ENCODE measurements around the gene PTCD1. TPM values are rescaled to one million over a fixed set of nuclear protein-coding genes. Genes with fewer than 3 reads are reported as not detected.

PTCD1 gene
- total RNA-seq, 1 donor from 2014 or later: 8.4 TPM

- no peak for ATAC-seq (ENCODE audit: low read depth)
- H3K4me3 Mint-ChIP-seq: peak overlapping the region; percentile 100
- peaks cover 43% of the 10 kb centered on the region for H3K4me1 Mint-ChIP-seq
- intact Hi-C loops (cut with micrococcal nuclease): no loop called here
- ChIA-PET POLR2A (interaction anchor here (5.0 kb wide), 1 partner anchor 32 kb away, joined by 189 read pairs; the partner anchor contains the start of gene ARPC1B), CTCF (no interaction called here)
- TF ChIP-seq, protein P1, sequence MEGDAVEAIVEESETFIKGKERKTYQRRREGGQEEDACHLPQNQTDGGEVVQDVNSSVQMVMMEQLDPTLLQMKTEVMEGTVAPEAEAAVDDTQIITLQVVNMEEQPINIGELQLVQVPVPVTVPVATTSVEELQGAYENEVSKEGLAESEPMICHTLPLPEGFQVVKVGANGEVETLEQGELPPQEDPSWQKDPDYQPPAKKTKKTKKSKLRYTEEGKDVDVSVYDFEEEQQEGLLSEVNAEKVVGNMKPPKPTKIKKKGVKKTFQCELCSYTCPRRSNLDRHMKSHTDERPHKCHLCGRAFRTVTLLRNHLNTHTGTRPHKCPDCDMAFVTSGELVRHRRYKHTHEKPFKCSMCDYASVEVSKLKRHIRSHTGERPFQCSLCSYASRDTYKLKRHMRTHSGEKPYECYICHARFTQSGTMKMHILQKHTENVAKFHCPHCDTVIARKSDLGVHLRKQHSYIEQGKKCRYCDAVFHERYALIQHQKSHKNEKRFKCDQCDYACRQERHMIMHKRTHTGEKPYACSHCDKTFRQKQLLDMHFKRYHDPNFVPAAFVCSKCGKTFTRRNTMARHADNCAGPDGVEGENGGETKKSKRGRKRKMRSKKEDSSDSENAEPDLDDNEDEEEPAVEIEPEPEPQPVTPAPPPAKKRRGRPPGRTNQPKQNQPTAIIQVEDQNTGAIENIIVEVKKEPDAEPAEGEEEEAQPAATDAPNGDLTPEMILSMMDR (IDR thresholded peaks at IDR 0.05): no peak
- H3K36me3 Mint-ChIP-seq (ENCODE audit: low read depth): peaks cover 63% of the 10 kb centered on the region
- peak overlapping the region; percentile 24 for H3K27ac Mint-ChIP-seq
- H3K9me3 Mint-ChIP-seq: no peaks in the 10 kb centered on the region
- DNase-seq: no peak
- no peaks in the 10 kb centered on the region for H3K27me3 Mint-ChIP-seq
Observed at GRCh38 chr7:99410635-99411034, 28.0 kb downstream of the PTCD1 start.

- POLR2A ChIA-PET: interaction anchor here (2.0 to 5.0 kb wide), 5 partner anchors 9 to 148 kb away, joined by 17 to 189 read pairs (median 28); partner anchors contain the start of genes ARPC1B, CPSF4, PTCD1 and ZNF394
- Mint-ChIP-seq H3K4me1 (peaks cover 46% of the 10 kb centered on the region), H3K4me3 (peak overlapping the region; percentile 100), H3K27me3 (no peaks in the 10 kb centered on the region), H3K27ac (peak overlapping the region; percentile 99), H3K36me3 (ENCODE audit: low read depth) (peaks cover 55% of the 10 kb centered on the region), H3K9me3 (no peaks in the 10 kb centered on the region)
- TF ChIP-seq, protein P1 (IDR thresholded peaks at IDR 0.05): no peak
- DNase-seq: no peak
- CTCF ChIA-PET: interaction anchor here (2.0 kb wide), 1 partner anchor 44 kb away, joined by 5 read pairs; no protein-coding TSS in a partner anchor
- intact Hi-C loops (cut with micrococcal nuclease): loop anchor here (2.0 to 10.0 kb wide), 2 partner anchors 149 to 265 kb away; partner anchors contain the start of genes SMURF1 and ZNF655
- no peak for ATAC-seq (ENCODE audit: low read depth)
Observed at GRCh38 chr7:99409806-99410205, 28.8 kb downstream of the PTCD1 start.

DNA sequence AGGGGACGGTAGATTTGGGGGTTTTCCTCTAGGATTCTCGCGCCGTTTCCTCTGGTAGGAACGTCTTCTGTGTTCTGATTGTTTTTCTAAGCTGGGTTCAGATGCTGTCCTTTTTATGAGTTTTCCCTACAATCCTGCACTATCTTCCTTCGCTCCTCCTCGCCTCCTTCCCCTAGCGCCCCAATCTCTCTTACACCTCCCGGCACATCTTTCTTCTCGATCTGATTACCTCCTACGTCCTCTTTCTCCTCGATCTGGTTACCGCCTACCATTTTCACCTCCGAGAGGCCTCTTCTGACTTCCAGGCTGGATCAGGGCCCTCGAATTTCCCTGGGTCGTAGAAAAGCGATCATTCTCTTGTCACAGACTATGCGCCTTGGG, 29.4 kb downstream of the PTCD1 start:
- H3K9me3 Mint-ChIP-seq: no peaks in the 10 kb centered on the region
- H3K27ac Mint-ChIP-seq: peak overlapping the region; percentile 99
- H3K36me3 Mint-ChIP-seq (ENCODE audit: low read depth): peaks cover 54% of the 10 kb centered on the region
- TF ChIP-seq, protein P1 (IDR thresholded peaks at IDR 0.05): no peak
- CTCF ChIA-PET: interaction anchor here (1.0 to 2.0 kb wide), 6 partner anchors 10 to 43 kb away, joined by 3 to 5 read pairs (median 3); no protein-coding TSS in a partner anchor
- ATAC-seq (ENCODE audit: low read depth) (peak; percentile 4), DNase-seq (no peak)
- H3K27me3 Mint-ChIP-seq: no peaks in the 10 kb centered on the region
- POLR2A ChIA-PET: interaction anchor here (0.6 to 5.0 kb wide), 31 partner anchors 9 to 1177 kb away, joined by 3 to 189 read pairs (median 7); partner anchors contain the start of genes ARPC1A, ARPC1B, ATP5MF and CPSF4
- peak overlapping the region; percentile 100 for H3K4me3 Mint-ChIP-seq
- intact Hi-C loops (cut with micrococcal nuclease): loop anchor here (2.0 to 10.0 kb wide), 2 partner anchors 150 to 264 kb away; partner anchors contain the start of genes SMURF1 and ZNF655
- H3K4me1 Mint-ChIP-seq: peaks cover 51% of the 10 kb centered on the region

DNA sequence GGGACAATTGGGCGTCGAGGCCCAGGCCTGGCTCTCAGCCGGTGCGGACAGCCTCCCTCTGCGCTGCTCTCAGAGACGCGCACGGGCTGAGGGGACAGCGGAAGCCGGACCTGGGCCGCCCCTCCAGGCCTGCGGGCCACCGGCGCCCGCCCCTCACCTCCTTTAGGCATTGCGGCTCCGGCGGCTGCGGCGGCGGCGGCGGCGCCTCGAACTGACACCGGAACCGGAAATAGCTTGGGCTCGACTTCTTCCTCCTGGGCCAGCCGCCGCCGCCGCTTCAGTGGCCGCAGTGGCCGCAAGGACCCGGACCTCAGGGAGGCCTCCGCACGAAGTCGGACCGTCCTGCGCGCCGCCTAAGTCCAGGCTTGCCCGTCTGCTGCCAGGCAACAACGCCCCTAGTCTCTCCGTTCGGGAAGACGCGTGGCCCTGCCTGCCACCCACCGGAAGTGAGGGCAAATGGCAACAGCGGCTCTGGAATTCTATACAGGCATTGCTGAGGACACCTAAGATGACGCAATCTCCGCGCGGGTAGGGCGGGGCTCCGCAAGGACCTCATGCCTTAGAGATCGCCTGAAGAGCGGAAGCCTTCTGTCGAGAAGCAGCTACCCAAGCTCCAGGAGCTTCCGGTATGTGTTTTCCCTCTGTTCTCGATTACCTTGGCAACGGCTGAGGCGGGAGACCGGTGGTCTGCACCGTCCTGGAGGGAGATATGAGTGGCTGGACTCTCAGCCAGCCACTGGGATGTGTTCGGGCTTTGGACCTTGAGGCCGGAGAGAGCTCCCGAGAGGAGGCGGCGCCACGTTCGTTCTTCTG, 30.0 kb downstream of the PTCD1 start, which contains the start of the genes BUD31 and PDAP1:
Gene BUD31 (plus strand): TSS at position 591 of the 813 bp plus-strand sequence. CDS start 2,124 bp downstream, outside the sequence.
Gene PDAP1 (minus strand): TSS at position 219 of the 813 bp plus-strand sequence. CDS start 49 bp downstream, at position 170.
- ATAC-seq (ENCODE audit: low read depth): peak; percentile 88
- ChIA-PET POLR2A (interaction anchor here (0.5 to 5.0 kb wide), 37 partner anchors 8 to 1178 kb away, joined by 3 to 189 read pairs (median 4); partner anchors contain the start of genes ARPC1A, ARPC1B, ATP5MF and CPSF4), CTCF (interaction anchor here (0.8 to 2.0 kb wide), 7 partner anchors 10 to 43 kb away, joined by 3 to 5 read pairs (median 3); no protein-coding TSS in a partner anchor)
- H3K4me3 Mint-ChIP-seq: peak within 1 kb of the TSS; percentile 100
- peaks cover 60% of the 10 kb centered on the region for H3K36me3 Mint-ChIP-seq (ENCODE audit: low read depth)
- TF ChIP-seq, protein P1 (IDR thresholded peaks at IDR 0.05): no peak
- H3K4me1 Mint-ChIP-seq: peaks cover 55% of the 10 kb centered on the region
- H3K9me3 Mint-ChIP-seq: no peaks in the 10 kb centered on the region
- intact Hi-C loops (cut with micrococcal nuclease): loop anchor here (1.0 to 10.0 kb wide), 12 partner anchors 15 to 264 kb away; partner anchors contain the start of genes ARPC1A, ARPC1B, ATP5MF and CPSF4
- no peaks in the 10 kb centered on the region for H3K27me3 Mint-ChIP-seq
- DNase-seq: peak; percentile 96
- peak within 1 kb of the TSS; percentile 99 for H3K27ac Mint-ChIP-seq
